A549 (cell line): ENCODE measurements around the gene RPS6KC1. TPM values are rescaled to one million over a fixed set of nuclear protein-coding genes. Genes with fewer than 3 reads are reported as not detected.

Experiments used
- ATAC-seq, 2 experiments: fragments of 200-7000 bp in 1 of 2; fragments of >200 bp in 1 of 2; cut with Nextera tagmentation in 1 of 2; cut with Tn5 transposase in 1 of 2; 3 replicates each; pipeline versions ENCODE4 v1.8.0 to v1.9.1; 2018 to 2020; ENCODE audit warnings: mild to moderate bottlenecking in 1 of 2, moderate library complexity in 1 of 2
- CTCF ChIA-PET: fragments of 300-600 bp; sonication (Branson Sonifier 250); formaldehyde crosslinking; extraction: SDS; loops from one replicate; lab custom pipeline; 2021; ENCODE audit warnings: antibody characterized with exemption, inconsistent platforms; lab: Yijun Ruan, JAX
- POLR2A ChIA-PET: fragments of 350-600 bp; formaldehyde crosslinking; extraction: SDS; loops from one replicate; lab custom pipeline; 2021; ENCODE audit warnings: antibody characterized with exemption, inconsistent platforms; lab: Yijun Ruan, JAX
- DNase-seq, 2 experiments: peaks; one replicate each; pipeline versions ENCODE4 v3.0.0 to v3.0.0-alpha.2; 2011 to 2016; ENCODE audit warnings: low read depth in 1 of 2, low spot score in 1 of 2
- FAIRE-seq: peaks from 2 replicates; lab custom pipeline; 2011; peaks lifted over from hg19 to GRCh38; lab: Jason Lieb, UNC
- H3K27ac ChIP-seq, 2 experiments: fragments of >200 bp; sonication (Bioruptor Twin); formaldehyde crosslinking; 3 replicates each; pipeline ENCODE4 v1.5.1; 2016 to 2017
- H3K4me1 ChIP-seq: fragments of >200 bp; sonication (Bioruptor Twin); formaldehyde crosslinking; 3 replicates; pipeline ENCODE4 v1.6.1; 2016
- H3K4me2 ChIP-seq: fragments of >200 bp; sonication (Bioruptor Twin); formaldehyde crosslinking; 3 replicates; pipeline ENCODE4 v1.6.1; 2016
- H3K4me3 ChIP-seq: fragments of >200 bp; sonication (Bioruptor Twin); formaldehyde crosslinking; 3 replicates; pipeline ENCODE4 v1.5.1; 2016
- H3K9me3 ChIP-seq: fragments of >200 bp; sonication (Bioruptor Twin); formaldehyde crosslinking; 3 replicates; pipeline ENCODE4 v1.6.1; 2016
- CBX8 ChIP-seq: fragments of 200-600 bp; sonication (generic); IDR thresholded peaks from 2 replicates; pipeline ENCODE4 v1.6.1; 2016
- CTCF ChIP-seq: fragments of >200 bp; sonication (Bioruptor Twin); formaldehyde crosslinking; IDR thresholded peaks from 3 replicates; pipeline ENCODE4 v1.5.1; 2016
- E2F6 ChIP-seq: IDR thresholded peaks from 2 replicates; pipeline ENCODE4 v1.6.1; 2012; ENCODE audit warnings: low read depth, borderline replicate concordance
- EHF ChIP-seq: fragments of 250-450 bp; sonication (Bioruptor Pico); IDR thresholded peaks from 2 replicates; pipeline ENCODE4 v1.5.0; 2020; ENCODE audit warnings: mild to moderate bottlenecking
- ESRRA ChIP-seq: fragments of 150-350 bp; IDR thresholded peaks from 2 replicates; pipeline ENCODE4 v1.6.1; 2014; ENCODE audit warnings: mild to moderate bottlenecking, low read length, borderline replicate concordance
- FOSB ChIP-seq: fragments of 250-450 bp; sonication (Bioruptor Pico); IDR thresholded peaks from 2 replicates; pipeline ENCODE4 v1.5.0; 2020; ENCODE audit warnings: mild to moderate bottlenecking, moderate library complexity
- FOXS1 ChIP-seq: fragments of 250-450 bp; sonication (Bioruptor Pico); IDR thresholded peaks from 2 replicates; pipeline ENCODE4 v1.5.0; 2020; ENCODE audit warnings: mild to moderate bottlenecking, moderate library complexity
- HEYL ChIP-seq: fragments of 250-450 bp; sonication (Bioruptor Pico); IDR thresholded peaks from 2 replicates; pipeline ENCODE4 v1.8.0; 2021; ENCODE audit warnings: mild to moderate bottlenecking, moderate library complexity
- HOXB5 ChIP-seq: fragments of 250-450 bp; sonication (Bioruptor Pico); IDR thresholded peaks from 2 replicates; pipeline ENCODE4 v1.5.0; 2020; ENCODE audit warnings: mild to moderate bottlenecking, moderate library complexity
- JUN ChIP-seq, 2 experiments: fragments of >200 bp; sonication (Bioruptor Twin); formaldehyde crosslinking; IDR thresholded peaks; 2 replicates in 1 of 2; 3 replicates in 1 of 2; pipeline ENCODE4 v1.6.1; 2016 to 2017
- KDM5A ChIP-seq: fragments of 200-600 bp; sonication (generic); IDR thresholded peaks from 2 replicates; pipeline ENCODE4 v1.6.1; 2016; ENCODE audit warnings: antibody characterized with exemption, mild to moderate bottlenecking
- MAFK ChIP-seq: fragments of 450-650 bp; IDR thresholded peaks from 2 replicates; pipeline ENCODE4 v1.6.1; 2014; ENCODE audit not compliant: partially characterized antibody
- MAX ChIP-seq: IDR thresholded peaks from 2 replicates; pipeline ENCODE4 v1.6.1; 2012
- MAZ ChIP-seq: fragments of 150-350 bp; IDR thresholded peaks from 2 replicates; pipeline ENCODE4 v1.6.1; 2014; ENCODE audit warnings: antibody characterized with exemption, low read depth, low read length, borderline replicate concordance
- MYC ChIP-seq: IDR thresholded peaks from 2 replicates; pipeline ENCODE4 v1.6.1; 2012; ENCODE audit warnings: mild to moderate bottlenecking, inconsistent platforms, low read length, improper control_type of control experiment, borderline replicate concordance
- NFE2L2 ChIP-seq: fragments of 150-350 bp; conservative IDR thresholded peaks from 2 replicates; pipeline ENCODE4 v1.6.1; 2014; ENCODE audit warnings: low read length
- NPAS2 ChIP-seq: fragments of 250-450 bp; sonication (Bioruptor Pico); IDR thresholded peaks from 2 replicates; pipeline ENCODE4 v1.8.0; 2022; ENCODE audit warnings: mild to moderate bottlenecking, moderate library complexity, borderline replicate concordance
- NR3C1 ChIP-seq: fragments of >200 bp; sonication (Bioruptor Twin); formaldehyde crosslinking; IDR thresholded peaks from 3 replicates; pipeline ENCODE4 v1.6.1; 2017
- PBX3 ChIP-seq: IDR thresholded peaks from 2 replicates; pipeline ENCODE4 v1.6.1; 2012
- POLR2A ChIP-seq: IDR thresholded peaks from 2 replicates; pipeline ENCODE4 v1.6.1; 2012; ENCODE audit warnings: mild to moderate bottlenecking, low read length
- RCOR1 ChIP-seq: fragments of 150-350 bp; IDR thresholded peaks from 2 replicates; pipeline ENCODE4 v1.6.1; 2014; ENCODE audit warnings: antibody characterized with exemption, low read length, low read depth
- RFX5 ChIP-seq: fragments of 450-650 bp; IDR thresholded peaks from 2 replicates; pipeline ENCODE4 v1.7.1; 2014; ENCODE audit warnings: antibody characterized with exemption, mild to moderate bottlenecking, moderate library complexity
- SREBF2 ChIP-seq: fragments of 450-650 bp; IDR thresholded peaks from 2 replicates; pipeline ENCODE4 v1.6.1; 2014; ENCODE audit warnings: mild to moderate bottlenecking, moderate library complexity
- ZC3H11A ChIP-seq: fragments of 450-650 bp; IDR thresholded peaks from 2 replicates; pipeline ENCODE4 v1.6.1; 2014; ENCODE audit warnings: antibody characterized with exemption, mild to moderate bottlenecking
- ZFP36 ChIP-seq: fragments of 450-650 bp; IDR thresholded peaks from 2 replicates; pipeline ENCODE4 v1.6.1; 2014; ENCODE audit warnings: borderline replicate concordance; ENCODE audit not compliant: partially characterized antibody
- ZNF302 ChIP-seq: fragments of 250-450 bp; sonication (Bioruptor Pico); IDR thresholded peaks from 2 replicates; pipeline ENCODE4 v1.9.0; 2021; ENCODE audit warnings: inconsistent platforms, mild to moderate bottlenecking, moderate library complexity
- ZSCAN20 ChIP-seq: fragments of 250-450 bp; sonication (Bioruptor Pico); IDR thresholded peaks from 2 replicates; pipeline ENCODE4 v1.8.0; 2022; ENCODE audit warnings: mild to moderate bottlenecking, moderate library complexity
- WGBS: methylation state at CpG from one replicate; pipeline ENCODE4 v1.1.6; 2017; ENCODE audit errors: missing lambda C conversion rate; 5-methylcytosine and 5-hydroxymethylcytosine counted together
- polyA plus RNA-seq, 4 experiments: library from polyadenylated mRNA; depleted of rRNA in 3 of 4; stranded (reverse); fragments of >200 nt; fragmentation: RNase III in 1 of 4; extraction: RNeasy Plus Mini Kit Qiagen cat#74134 plus additional on column Dnase treatment in 1 of 4; gene quantifications; 2 replicates in 3 of 4; 3 replicates in 1 of 4; pipeline ENCODE4 v1.2.3, GENCODE V29; 2011 to 2017

RPS6KC1 gene
- polyA plus RNA-seq, 2 of the 4 experiments (the other 2 are of a cell fraction): 11.7 to 25.4 TPM

- CTCF ChIA-PET: no interaction called here
- no peak for TF ChIP-seq CTCF
- TF ChIP-seq NPAS2 (CRISPR knock-in tag): no peak
- no peak for TF ChIP-seq ESRRA
- no peak for TF ChIP-seq HEYL (CRISPR knock-in tag)
- TF ChIP-seq MAFK: no peak
- no peak for TF ChIP-seq FOXS1 (CRISPR knock-in tag)
- no peak for TF ChIP-seq CBX8
- TF ChIP-seq KDM5A: no peak
- no peak for TF ChIP-seq ZNF302
- FAIRE-seq (no peak), ATAC-seq (no peak), DNase-seq (no peak)
- Histone ChIP-seq H3K4me1 (no peaks in the 10 kb centered on the region), H3K27ac (no peak overlapping the region), H3K4me3 (no peak overlapping the region), H3K4me2 (no peak overlapping the region), H3K9me3 (peaks cover 6% of the 10 kb centered on the region; the same call in 1 of the 3 replicates)
- POLR2A ChIA-PET: no interaction called here
- WGBS: 65% methylated on average over 2 of the region's 2 CpGs
Observed at GRCh38 chr1:213292614-213293013, 241.6 kb downstream of the RPS6KC1 start.

GRCh38 chr1:213295860-213296259, 244.8 kb downstream of the RPS6KC1 start:
- H3K4me1 ChIP-seq: no peaks in the 10 kb centered on the region
- 68% methylated on average over 1 of the region's 1 CpG for WGBS
- no peak for TF ChIP-seq HOXB5 (CRISPR knock-in tag)
- TF ChIP-seq KDM5A: no peak
- peak; percentile 61 for TF ChIP-seq NFE2L2
- H3K4me2 ChIP-seq: no peak overlapping the region
- no peak for ATAC-seq
- no peak for FAIRE-seq
- CTCF ChIA-PET: no interaction called here
- POLR2A ChIA-PET: no interaction called here
- peaks cover 9% of the 10 kb centered on the region; the same call in 1 of the 3 replicates for H3K9me3 ChIP-seq
- no peak overlapping the region for H3K4me3 ChIP-seq
- no peak overlapping the region for H3K27ac ChIP-seq
- DNase-seq: no peak

GRCh38 chr1:213296558-213296957, 245.5 kb downstream of the RPS6KC1 start:
- CTCF ChIA-PET: no interaction called here
- TF ChIP-seq JUN (IDR thresholded peaks at IDR 0.05): no peak
- no peak for TF ChIP-seq ZC3H11A
- no peak for TF ChIP-seq ZFP36
- TF ChIP-seq, all 56 proteins: peak for 0
- FAIRE-seq (no peak), DNase-seq (no peak), ATAC-seq (no peak)
- H3K27ac ChIP-seq: no peak overlapping the region
- no peaks in the 10 kb centered on the region for H3K4me1 ChIP-seq
- H3K4me2 ChIP-seq: no peak overlapping the region
- peaks cover 9% of the 10 kb centered on the region; the same call in 1 of the 3 replicates for H3K9me3 ChIP-seq
- POLR2A ChIA-PET: no interaction called here
- no peak overlapping the region for H3K4me3 ChIP-seq

- no peak for TF ChIP-seq POLR2A
- TF ChIP-seq ZC3H11A: no peak
- no peak overlapping the region for H3K4me2 ChIP-seq
- POLR2A ChIA-PET: no interaction called here
- H3K27ac ChIP-seq: no peak overlapping the region
- DNase-seq (no peak), ATAC-seq (no peak), FAIRE-seq (no peak)
- no peaks in the 10 kb centered on the region for H3K4me1 ChIP-seq
- H3K4me3 ChIP-seq: no peak overlapping the region
- 47% methylated on average over 5 of the region's 5 CpGs for WGBS
- CTCF ChIA-PET: no interaction called here
- H3K9me3 ChIP-seq: peaks cover 9% of the 10 kb centered on the region; the same call in 1 of the 3 replicates
Observed at GRCh38 chr1:213297021-213297420, 246.0 kb downstream of the RPS6KC1 start.

GRCh38 chr1:213300433-213300832, 249.4 kb downstream of the RPS6KC1 start:
- no peak overlapping the region for H3K27ac ChIP-seq
- H3K4me3 ChIP-seq: no peak overlapping the region
- H3K4me2 ChIP-seq: no peak overlapping the region
- WGBS: 42% methylated on average over 5 of the region's 5 CpGs
- ChIA-PET POLR2A (no interaction called here), CTCF (interaction anchor here (0.6 kb wide), 1 partner anchor 1264 kb away, joined by 4 read pairs; no protein-coding TSS in a partner anchor)
- H3K4me1 ChIP-seq: no peaks in the 10 kb centered on the region
- peaks cover 9% of the 10 kb centered on the region; the same call in 1 of the 3 replicates for H3K9me3 ChIP-seq
- no peak for FAIRE-seq
- no peak for ATAC-seq
- no peak for DNase-seq
- no peak for TF ChIP-seq POLR2A
- TF ChIP-seq E2F6: no peak
- no peak for TF ChIP-seq MAFK
- TF ChIP-seq PBX3: no peak
- no peak for TF ChIP-seq NR3C1
- no peak for TF ChIP-seq EHF
- no peak for TF ChIP-seq MAX
- no peak for TF ChIP-seq JUN (IDR thresholded peaks at IDR 0.05)
- no peak for TF ChIP-seq MYC
- no peak for TF ChIP-seq MAZ
- TF ChIP-seq NPAS2 (CRISPR knock-in tag): no peak
- TF ChIP-seq NFE2L2: no peak
- TF ChIP-seq ZSCAN20 (CRISPR knock-in tag): no peak
- TF ChIP-seq FOSB (CRISPR knock-in tag): no peak
- TF ChIP-seq RFX5: no peak
- TF ChIP-seq RCOR1: no peak
- no peak for TF ChIP-seq SREBF2
